HEK293T (cell line): Measurements from ENCODE around the gene PROK1.

Experiments
- ELF4 ChIP-seq: fragments of 450-650 bp; IDR thresholded peaks from 2 replicates; pipeline ENCODE4 v1.6.1; 2017; ENCODE audit warnings: antibody characterized with exemption
- LEF1 ChIP-seq: fragments of 450-650 bp; IDR thresholded peaks from 2 replicates; pipeline ENCODE4 v1.6.1; 2017; ENCODE audit warnings: mild to moderate bottlenecking, borderline replicate concordance
- TARDBP ChIP-seq: fragments of 450-650 bp; IDR thresholded peaks from 2 replicates; pipeline ENCODE4 v1.6.1; 2016
- ZNF384 ChIP-seq: fragments of 450-650 bp; IDR thresholded peaks from 2 replicates; pipeline ENCODE4 v1.6.1; 2016

GRCh38 chr1:110489406-110489805, 38.5 kb downstream of the PROK1 start:
- TF ChIP-seq ZNF384 (no peak), TARDBP (no peak), ELF4 (no peak), LEF1 (no peak)
